Glutamatergic neuron (in vitro differentiated cells): ENCODE measurements around the gene C11orf24. TPM values are rescaled to one million over a fixed set of nuclear protein-coding genes. Genes with fewer than 3 reads are reported as not detected.

ENCODE experiments used
- DNase-seq: peaks from one replicate; pipeline ENCODE4 v3.0.0; 2022
- H3K27ac Mint-ChIP-seq: one replicate; pipeline ENCODE4 v1.8.0; 2020; ENCODE audit warnings: mild to moderate bottlenecking, mixed read lengths, inconsistent platforms; ENCODE audit not compliant: unreplicated experiment
- H3K27me3 Mint-ChIP-seq: one replicate; pipeline ENCODE4 v1.8.0; 2020; ENCODE audit warnings: mild to moderate bottlenecking, moderate library complexity, mixed read lengths, inconsistent platforms; ENCODE audit not compliant: unreplicated experiment
- H3K36me3 Mint-ChIP-seq: one replicate; pipeline ENCODE4 v1.8.0; 2020; ENCODE audit warnings: mild to moderate bottlenecking, mixed read lengths, inconsistent platforms; ENCODE audit not compliant: unreplicated experiment
- H3K4me1 Mint-ChIP-seq: one replicate; pipeline ENCODE4 v1.8.0; 2020; ENCODE audit warnings: mild to moderate bottlenecking, low read depth, mixed read lengths, inconsistent platforms; ENCODE audit not compliant: unreplicated experiment
- H3K4me3 Mint-ChIP-seq: one replicate; pipeline ENCODE4 v1.8.0; 2020; ENCODE audit warnings: mild to moderate bottlenecking, mixed read lengths, inconsistent platforms; ENCODE audit not compliant: unreplicated experiment
- H3K9me3 Mint-ChIP-seq: one replicate; pipeline ENCODE4 v1.8.0; 2020; ENCODE audit warnings: mild to moderate bottlenecking, moderate library complexity, mixed read lengths, inconsistent platforms; ENCODE audit not compliant: unreplicated experiment
- total RNA-seq: library from RNA; stranded (reverse); fragmentation: NEBNext Ultra II Directional; extraction: Animal tissue kit (Norgen Biotek cat#: 25700); gene quantifications from one replicate; pipeline ENCODE4 v1.2.1, GENCODE V29; 2021; ENCODE audit not compliant: unreplicated experiment
- TF ChIP-seq, protein P1 (sequence below): fragments of 200-600 bp; sonication (generic); IDR thresholded peaks from one replicate; pipeline ENCODE4 v1.5.0; 2021; ENCODE audit not compliant: partially characterized antibody, unreplicated experiment

The C11orf24 gene
- total RNA-seq, 1 donor from 2014 or later = 58.4 TPM

DNA sequence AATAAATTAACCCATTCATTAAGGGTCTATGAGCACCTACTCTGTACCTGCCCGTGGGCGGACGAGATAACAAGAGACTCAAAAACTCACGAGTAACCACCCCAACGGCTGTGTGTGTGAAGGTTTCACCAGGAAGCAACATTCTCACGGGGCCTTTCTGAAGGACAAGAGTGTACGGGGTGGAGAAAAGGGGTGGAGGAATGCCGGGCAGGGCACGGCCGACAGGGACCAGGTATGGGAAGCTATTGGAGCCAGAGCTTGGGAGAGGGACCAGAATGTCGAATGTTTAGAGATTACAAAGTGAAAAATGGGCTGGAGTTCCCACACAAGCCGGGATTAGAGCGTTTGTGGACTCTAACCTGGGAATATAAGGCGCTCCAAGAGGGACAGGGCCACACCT is 60.2 kb downstream of the C11orf24 start:
- Mint-ChIP-seq H3K27me3 (peaks cover 19% of the 10 kb centered on the region), H3K4me3 (peak overlapping the region; percentile 100), H3K27ac (peak overlapping the region; percentile 81), H3K4me1 (peaks cover 33% of the 10 kb centered on the region), H3K9me3 (peaks cover 19% of the 10 kb centered on the region), H3K36me3 (peaks cover 4% of the 10 kb centered on the region)
- no peak for DNase-seq
- TF ChIP-seq, protein P1, sequence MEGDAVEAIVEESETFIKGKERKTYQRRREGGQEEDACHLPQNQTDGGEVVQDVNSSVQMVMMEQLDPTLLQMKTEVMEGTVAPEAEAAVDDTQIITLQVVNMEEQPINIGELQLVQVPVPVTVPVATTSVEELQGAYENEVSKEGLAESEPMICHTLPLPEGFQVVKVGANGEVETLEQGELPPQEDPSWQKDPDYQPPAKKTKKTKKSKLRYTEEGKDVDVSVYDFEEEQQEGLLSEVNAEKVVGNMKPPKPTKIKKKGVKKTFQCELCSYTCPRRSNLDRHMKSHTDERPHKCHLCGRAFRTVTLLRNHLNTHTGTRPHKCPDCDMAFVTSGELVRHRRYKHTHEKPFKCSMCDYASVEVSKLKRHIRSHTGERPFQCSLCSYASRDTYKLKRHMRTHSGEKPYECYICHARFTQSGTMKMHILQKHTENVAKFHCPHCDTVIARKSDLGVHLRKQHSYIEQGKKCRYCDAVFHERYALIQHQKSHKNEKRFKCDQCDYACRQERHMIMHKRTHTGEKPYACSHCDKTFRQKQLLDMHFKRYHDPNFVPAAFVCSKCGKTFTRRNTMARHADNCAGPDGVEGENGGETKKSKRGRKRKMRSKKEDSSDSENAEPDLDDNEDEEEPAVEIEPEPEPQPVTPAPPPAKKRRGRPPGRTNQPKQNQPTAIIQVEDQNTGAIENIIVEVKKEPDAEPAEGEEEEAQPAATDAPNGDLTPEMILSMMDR = no peak

Other genes with a start within 250 kb of the C11orf24 start
- 136 TPM for gene NDUFS8, start 241.3 kb downstream of the C11orf24 start, total RNA-seq
- 47.2 TPM for gene TCIRG1, start 232.9 kb downstream of the C11orf24 start, total RNA-seq
- gene CHKA, start 150.6 kb downstream of the C11orf24 start, total RNA-seq = 74.1 TPM
- 77.4 TPM for gene KMT5B, start 58.7 kb downstream of the C11orf24 start, total RNA-seq
- 17.4 TPM for gene LRP5, start 40.6 kb upstream of the C11orf24 start, total RNA-seq
- gene PPP6R3, start 188.8 kb upstream of the C11orf24 start, total RNA-seq = 312 TPM